Heart left ventricle (tissue), 16 donors: Measurements from ENCODE around the gene P2RX6. TPM values are rescaled to one million over a fixed set of nuclear protein-coding genes. Genes with fewer than 3 reads are reported as not detected.
A peak's percentile ranks its signal among the peaks of the same experiment; 100 is the strongest.

Experiments used
- ATAC-seq, 4 donors: fragments of 200-7000 bp; cut with Tn5 transposase; one replicate each; pipeline ENCODE4 v1.9.1; 2020 to 2022; ENCODE audit warnings: moderate library complexity in 4 of 4, mild to moderate bottlenecking in 3 of 4, moderate number of reproducible peaks in 1 of 4
- DNase-seq, 5 donors: peaks; one replicate each; pipeline ENCODE4 v3.0.0-alpha.2; 2020
- H3K27ac ChIP-seq, 12 donors: fragments of 200-600 bp; sonication (generic) in 4 of 12; one replicate each; pipeline versions ENCODE4 v1.5.0 to v1.8.0; 2016 to 2022; ENCODE audit warnings: mild to moderate bottlenecking in 2 of 12
- H3K27me3 ChIP-seq, 9 donors: fragments of 200-600 bp; sonication (generic) in 2 of 9; one replicate each; pipeline versions ENCODE4 v1.5.1 to v1.8.0; 2016 to 2022; ENCODE audit warnings: mild to moderate bottlenecking in 3 of 9
- H3K36me3 ChIP-seq, 9 donors: fragments of 200-600 bp; sonication (generic) in 2 of 9; one replicate each; pipeline versions ENCODE4 v1.5.0 to v1.8.0; 2018 to 2022; ENCODE audit warnings: mild to moderate bottlenecking in 2 of 9
- H3K4me1 ChIP-seq, 12 donors: fragments of 200-600 bp; sonication (generic) in 4 of 12; one replicate each; pipeline versions ENCODE4 v1.5.0 to v1.8.0; 2016 to 2022; ENCODE audit warnings: mild to moderate bottlenecking in 3 of 12
- H3K4me3 ChIP-seq, 12 donors: fragments of 200-600 bp; sonication (generic) in 4 of 12; one replicate each; pipeline versions ENCODE4 v1.5.0 to v1.8.0; 2017 to 2022; ENCODE audit warnings: mild to moderate bottlenecking in 9 of 12, moderate library complexity in 4 of 12
- H3K9me3 ChIP-seq, 12 donors: fragments of 200-600 bp; sonication (generic) in 4 of 12; one replicate each; pipeline versions ENCODE4 v1.5.0 to v1.8.0; 2016 to 2022; ENCODE audit warnings: mild to moderate bottlenecking in 1 of 12
- CTCF ChIP-seq, 12 donors: fragments of 200-600 bp; sonication (generic) in 4 of 12; IDR thresholded peaks; one replicate each; pipeline versions ENCODE4 v1.5.0 to v1.8.0; 2018 to 2022; ENCODE audit warnings: antibody characterized with exemption in 12 of 12, mild to moderate bottlenecking in 5 of 12
- POLR2A ChIP-seq, 2 donors: fragments of 450-650 bp; IDR thresholded peaks; one replicate each; pipeline ENCODE4 v1.6.1; 2017; ENCODE audit warnings: antibody characterized with exemption in 2 of 2, mild to moderate bottlenecking in 2 of 2, moderate library complexity in 2 of 2
- WGBS, 4 donors: extraction: QIAGEN DNeasy Blood & Tissue Kit in 2 of 4; methylation state at CpG; one replicate each; pipeline versions ENCODE4 v1.1.5 to v1.1.7; 2013 to 2018; 5-methylcytosine and 5-hydroxymethylcytosine counted together
- intact Hi-C, 10 donors: fragments of 100-400 bp; cut with DNase I; formaldehyde crosslinking; loops; one replicate each; pipeline versions ENCODE4 v1.11.1 to v1.14.2; 2022
- polyA plus RNA-seq, 2 donors: library from polyadenylated mRNA; stranded (reverse); fragments of 200-250 nt; gene quantifications; one replicate each; pipeline ENCODE4 v1.2.3, GENCODE V29; 2013
- total RNA-seq, 9 donors: library from RNA; depleted of rRNA in 2 of 9; stranded (reverse); fragments of >200 nt in 2 of 9; fragmentation: NEBNext Ultra II Directional in 3 of 9; extraction: Animal tissue kit (Norgen Biotek cat#: 25700) in 3 of 9; gene quantifications; one replicate each; pipeline versions ENCODE4 v1.1.0 to v1.2.4, GENCODE V29; 2016 to 2023
- donor health status: ischemic (EF 13 %, LVEDD 7.1; RV severe dilation, severe dysfunction).
- donor health status: healthy with polysubstance abuse.
- donor health status: DM: no; HTN: yes; CAD: no.
- donor health status: DM: no; HTN: no; CAD: no.
- donor health status: ischemic (EF 25% LVEDD 6.9; RV normal size, moderate dysfunction).
- donor health status: ischemic (EF 25% LVEDD 5.7; RV mildly dilated, moderate dysfunction).
- donor health status: healthy.
- donor health status: DM: yes; HTN: yes; CAD: no.
- donor health status: ischemic (EF 35%, LVEDD 5.7; RV mildly dilated, moderate dysfunction).
- donor health status: nonischemic (EF 11% LVEDD 7.7; RV severe dilation, severe dysfunction).
- donor health status: DM: yes; HTN: yes; CAD: no.
- donor health status: PGD.
- donor health status: ischemic (EF 29% LVEDD 5.4; RV normal size, mild dysfunction).
- donor health status: nonischemic (EF 23%, LVEDD 6.1; RV moderate dilation, normal function).

Gene P2RX6
- total and polyA plus RNA-seq, 11 donors: 0.06 to 4.8 (median 1.5) TPM

GRCh38 chr22:21015466-21016006 is 571 bp downstream of the P2RX6 start:
- no peaks in the 10 kb centered on the region for H3K36me3 ChIP-seq
- H3K27ac ChIP-seq: peak overlapping the region in 8 of 12 donors; percentile 1 to 79 (median 56)
- DNase-seq: peak in 1 of 5 donors; percentile 29
- 63 to 80% (median 68%) methylated on average over 6 to 10 of the region's 10 CpGs for WGBS, 4 donors
- intact Hi-C loops: loop anchor here in 1 of 10 donors (10.0 kb wide), 2 partner anchors 51 to 131 kb away; partner anchors contain the start of gene AIFM3
- peak overlapping the region in 7 of 12 donors; percentile 48 to 64 (median 56) for H3K4me3 ChIP-seq
- peaks cover 3 to 27% (median 20%) of the 10 kb centered on the region in 12 donors for H3K4me1 ChIP-seq
- H3K9me3 ChIP-seq: no peaks in the 10 kb centered on the region
- H3K27me3 ChIP-seq: no peaks in the 10 kb centered on the region
- TF ChIP-seq POLR2A (IDR thresholded peaks at IDR 0.05) (no peak), CTCF (IDR thresholded peaks at IDR 0.05) (no peak)
- ATAC-seq: no peak

GRCh38 chr22:21016644-21017420 is 1.9 kb downstream of the P2RX6 start:
- DNase-seq (peak in 1 of 5 donors; percentile 13), ATAC-seq (no peak)
- H3K4me1 ChIP-seq: peaks cover 3 to 27% (median 20%) of the 10 kb centered on the region in 12 donors
- H3K27ac ChIP-seq: no peak overlapping the region
- H3K36me3 ChIP-seq: no peaks in the 10 kb centered on the region
- no peaks in the 10 kb centered on the region for H3K27me3 ChIP-seq
- no peak overlapping the region for H3K4me3 ChIP-seq
- intact Hi-C loops: loop anchor here in 1 of 10 donors (10.0 kb wide), 2 partner anchors 52 to 132 kb away; partner anchors contain the start of gene AIFM3
- WGBS, 4 donors: 87 to 92% (median 89%) methylated on average over 13 of the region's 13 CpGs
- TF ChIP-seq CTCF (IDR thresholded peaks at IDR 0.05) (no peak), POLR2A (IDR thresholded peaks at IDR 0.05) (no peak)
- no peaks in the 10 kb centered on the region for H3K9me3 ChIP-seq

- Histone ChIP-seq H3K27ac (no peak overlapping the region), H3K27me3 (no peaks in the 10 kb centered on the region), H3K4me3 (no peak overlapping the region), H3K36me3 (no peaks in the 10 kb centered on the region), H3K9me3 (no peaks in the 10 kb centered on the region), H3K4me1 (peaks cover 3 to 27% (median 20%) of the 10 kb centered on the region in 12 donors)
- WGBS, 4 donors: 92 to 95% (median 93%) methylated on average over 4 of the region's 4 CpGs
- intact Hi-C loops: loop anchor here in 1 of 10 donors (10.0 kb wide), 2 partner anchors 54 to 134 kb away; partner anchors contain the start of gene AIFM3
- no peak for ATAC-seq
- no peak for TF ChIP-seq CTCF (IDR thresholded peaks at IDR 0.05)
- no peak for TF ChIP-seq POLR2A (IDR thresholded peaks at IDR 0.05)
- no peak for DNase-seq
Observed at GRCh38 chr22:21018314-21018713, 3.3 kb downstream of the P2RX6 start.

- H3K27ac ChIP-seq: no peak overlapping the region
- WGBS, 4 donors: 58 to 65% (median 62%) methylated on average over 7 of the region's 7 CpGs
- ATAC-seq (no peak), DNase-seq (no peak)
- H3K27me3 ChIP-seq: no peaks in the 10 kb centered on the region
- no peaks in the 10 kb centered on the region for H3K9me3 ChIP-seq
- TF ChIP-seq POLR2A (IDR thresholded peaks at IDR 0.05) (no peak), CTCF (IDR thresholded peaks at IDR 0.05) (peak in 4 of 12 donors; percentile 7 to 26 (median 17))
- intact Hi-C loops: no loop called here
- no peaks in the 10 kb centered on the region for H3K36me3 ChIP-seq
- H3K4me3 ChIP-seq: no peak overlapping the region
- peaks cover 0 to 2% (median 0%) of the 10 kb centered on the region in 12 donors for H3K4me1 ChIP-seq
Observed at GRCh38 chr22:21020802-21021429, 6.0 kb downstream of the P2RX6 start.
